Endometrial microvascular endothelial cells (primary cell): ENCODE measurements around the gene FSIP1. TPM values are rescaled to one million over a fixed set of nuclear protein-coding genes. Genes with fewer than 3 reads are reported as not detected.
"Not testable (repeated sequence)": the region's sequence is repeated elsewhere in the genome, so short reads cannot be mapped to it uniquely, and the experiment has no call there.

Experiments
- in situ Hi-C: cut with HindIII; loops from 2 replicates; pipeline ENCODE4 v1.10.0; 2017; ENCODE audit warnings: low sequenced_read_pairs, low pct_unique_long_range_greater_than_20kb; ENCODE audit errors: inconsistent ontology term
- total RNA-seq: library from RNA; depleted of rRNA; stranded (reverse); fragments of >200 nt; gene quantifications from one replicate; pipeline ENCODE4 v1.2.3, GENCODE V29; 2015; ENCODE audit errors: inconsistent ontology term

The FSIP1 gene
- total RNA-seq, result 0.09 TPM

DNA sequence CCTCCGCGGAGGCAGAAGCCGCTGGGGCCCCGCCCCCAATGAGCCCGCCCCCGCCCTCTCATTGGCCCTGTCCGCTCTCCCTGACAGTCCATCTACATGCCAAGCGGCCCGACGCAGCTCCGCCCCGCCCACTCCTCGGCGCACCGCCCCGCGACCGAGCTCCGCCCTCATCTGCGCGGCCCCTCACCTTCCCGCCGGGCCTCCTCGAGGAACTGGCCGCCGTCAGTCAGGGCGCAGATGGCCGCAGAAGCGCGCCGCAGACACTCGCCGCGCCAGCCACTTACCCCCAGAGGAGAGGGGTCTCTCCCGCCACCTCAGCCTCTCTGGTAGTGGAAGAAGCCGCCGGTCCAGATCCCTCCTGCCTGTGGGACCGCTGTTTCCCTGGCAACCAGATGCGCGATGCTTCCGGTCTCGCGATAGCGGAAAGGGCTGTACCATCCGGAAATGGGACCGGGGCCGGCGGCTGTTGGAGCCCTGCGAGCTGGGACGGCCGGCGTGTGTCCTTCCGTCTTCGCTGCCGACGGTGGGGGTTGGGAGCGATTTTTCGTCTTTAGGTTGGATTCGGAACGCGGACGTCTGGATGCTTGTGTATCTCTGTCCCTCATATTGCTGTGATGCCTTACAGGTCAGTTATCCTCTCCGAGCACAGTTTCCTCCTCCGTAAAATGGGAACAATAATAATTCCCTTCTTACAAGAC lies at the start of gene FSIP1:
Gene FSIP1, minus strand, starts transcription at position 401 of the 698 bp plus-strand sequence. CDS start 6,317 bp downstream, outside the sequence.
- in situ Hi-C loops, result no loop called here

DNA sequence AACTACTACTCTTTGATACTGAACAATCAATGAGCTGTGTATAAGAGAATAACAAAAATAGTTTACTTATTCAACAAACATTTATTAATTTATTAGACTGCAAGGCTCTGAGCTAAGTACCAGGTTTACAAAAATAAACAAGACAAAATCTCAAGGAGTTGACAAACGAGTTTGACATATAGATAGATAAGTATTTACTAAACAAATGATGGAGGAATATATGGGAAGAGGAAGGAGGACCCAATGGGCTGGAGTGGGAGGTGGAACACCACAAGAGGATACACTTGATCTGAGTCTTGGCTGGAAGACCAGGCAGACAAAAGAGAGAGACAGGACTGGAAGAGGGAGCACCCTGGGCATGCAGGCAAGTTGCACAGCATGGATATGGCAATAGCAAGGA lies 47.5 kb upstream of the FSIP1 start:
- in situ Hi-C loops, result no loop called here

- in situ Hi-C loops, result no loop called here
Observed at GRCh38 chr15:39828374-39828931, 45.8 kb upstream of the FSIP1 start.

DNA sequence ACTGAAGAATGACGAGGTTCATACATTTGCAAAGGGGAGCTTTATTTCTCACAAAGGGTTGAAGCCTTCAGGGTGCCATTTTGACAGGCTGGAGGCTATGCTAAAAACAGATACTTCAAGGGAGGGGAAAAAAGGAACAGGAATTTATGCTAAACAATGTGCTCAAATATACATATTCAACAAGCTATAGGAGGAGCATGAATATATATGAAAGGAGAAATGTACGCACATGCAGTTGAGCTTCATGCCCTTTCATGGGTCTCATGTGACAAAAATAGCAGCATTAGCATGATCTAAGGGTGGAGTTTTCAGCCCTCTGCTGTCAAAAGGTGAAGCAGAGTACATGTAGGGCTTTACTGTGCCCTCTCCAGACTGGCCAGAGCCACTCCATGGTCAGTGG lies 44.3 kb upstream of the FSIP1 start:
- in situ Hi-C loops, result no loop called here

- in situ Hi-C loops, result no loop called here
Observed at GRCh38 chr15:39823634-39824033, 41.0 kb upstream of the FSIP1 start.

GRCh38 chr15:39820050-39820602 lies 37.5 kb upstream of the FSIP1 start:
- in situ Hi-C loops, result no loop called here

GRCh38 chr15:39819533-39819932 lies 36.9 kb upstream of the FSIP1 start:
- in situ Hi-C loops, result no loop called here

GRCh38 chr15:39817892-39818291 lies 35.3 kb upstream of the FSIP1 start:
- in situ Hi-C loops, result no loop called here

DNA sequence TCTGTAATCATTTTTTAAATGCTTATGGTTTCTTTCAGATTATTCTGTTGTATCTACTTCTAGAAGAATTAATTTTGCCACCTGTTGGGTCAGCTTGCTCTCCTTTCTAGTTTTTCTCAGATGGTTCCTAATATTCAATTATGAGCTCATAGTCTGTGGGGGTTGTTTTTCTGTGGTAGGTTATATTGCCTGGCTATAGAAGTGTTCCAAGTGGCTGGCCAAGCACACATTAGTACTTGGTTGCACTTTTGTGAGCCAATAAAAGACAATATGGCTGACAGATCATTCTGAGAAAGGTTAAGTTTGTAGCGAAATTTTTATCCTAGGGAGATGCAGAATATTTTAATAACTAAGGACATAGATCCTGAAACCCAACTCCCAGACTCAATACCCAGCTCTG lies 31.8 kb upstream of the FSIP1 start:
- in situ Hi-C loops, result no loop called here

GRCh38 chr15:39812651-39813050 lies 30.0 kb upstream of the FSIP1 start:
- in situ Hi-C loops, result not testable (repeated sequence)

- in situ Hi-C loops, result no loop called here
Observed at GRCh38 chr15:39808909-39809308, 26.3 kb upstream of the FSIP1 start.

- in situ Hi-C loops, result no loop called here
Observed at GRCh38 chr15:39807791-39808190, 25.1 kb upstream of the FSIP1 start.

GRCh38 chr15:39804026-39804425 lies 21.4 kb upstream of the FSIP1 start:
- in situ Hi-C loops, result no loop called here

GRCh38 chr15:39803016-39803415 lies 20.4 kb upstream of the FSIP1 start:
- in situ Hi-C loops, result no loop called here

GRCh38 chr15:39801641-39802309 lies 19.1 kb upstream of the FSIP1 start:
- in situ Hi-C loops, result no loop called here

DNA sequence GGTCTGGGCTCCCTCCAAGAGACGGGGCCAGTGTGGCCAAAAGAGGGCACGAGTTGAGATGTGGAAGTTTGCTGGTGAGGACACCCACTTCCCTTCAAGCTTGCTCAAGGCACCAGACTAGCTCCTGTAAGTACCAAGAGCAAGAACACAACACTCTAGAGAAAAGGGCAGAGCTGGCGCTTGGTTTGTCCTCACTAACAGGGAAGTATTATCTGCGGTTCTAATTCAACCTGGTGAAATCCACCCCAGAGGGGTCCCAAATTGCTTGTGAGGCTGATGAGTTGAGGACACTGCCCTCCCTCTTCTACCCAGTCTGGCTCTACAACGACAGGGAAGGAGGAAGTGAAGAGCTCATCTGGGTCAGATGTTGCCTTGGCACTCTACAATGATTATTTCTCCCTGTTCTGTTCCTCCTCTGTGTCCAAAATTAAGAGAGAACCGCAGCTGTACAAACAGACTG lies 16.9 kb upstream of the FSIP1 start:
- in situ Hi-C loops, result no loop called here

GRCh38 chr15:39798382-39798781 lies 15.7 kb upstream of the FSIP1 start:
- in situ Hi-C loops, result no loop called here

DNA sequence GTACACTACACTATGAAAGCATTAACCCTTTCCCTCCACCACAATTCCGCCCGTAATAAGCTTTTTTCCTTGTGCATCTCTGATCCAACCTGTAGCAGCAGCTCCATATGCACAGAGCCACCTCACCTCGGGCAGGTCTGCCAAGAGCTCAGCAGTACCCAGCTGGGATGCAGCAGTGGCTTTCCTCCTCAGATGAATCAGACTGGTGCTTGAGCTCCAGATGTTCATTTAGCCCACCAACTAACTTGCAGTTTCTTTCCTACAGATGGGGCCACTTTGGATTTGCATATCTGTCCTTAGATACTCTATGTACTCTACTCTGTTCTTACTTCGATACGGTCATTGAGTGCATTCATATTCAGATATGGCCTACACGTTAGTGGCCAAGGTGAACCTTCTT lies 14.8 kb upstream of the FSIP1 start:
- in situ Hi-C loops, result no loop called here

DNA sequence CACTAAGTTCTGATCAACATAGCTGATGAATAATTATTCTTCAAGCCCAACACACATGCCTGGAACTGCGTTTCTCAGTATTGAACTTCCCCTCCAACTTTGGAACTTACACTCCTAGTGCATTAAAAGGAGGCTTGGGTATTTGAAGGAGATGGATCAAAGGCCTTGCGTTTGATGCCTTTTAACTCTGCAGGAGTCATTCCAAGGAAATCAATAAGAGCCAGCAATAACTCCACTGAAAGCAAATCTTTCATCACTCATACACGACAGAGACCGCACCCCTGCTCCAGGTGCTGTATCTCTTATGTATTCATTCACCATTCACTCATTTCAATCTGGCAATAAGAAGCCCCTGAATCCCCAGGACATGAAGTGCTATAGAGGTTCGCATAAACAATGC lies 14.0 kb upstream of the FSIP1 start:
- in situ Hi-C loops, result no loop called here

DNA sequence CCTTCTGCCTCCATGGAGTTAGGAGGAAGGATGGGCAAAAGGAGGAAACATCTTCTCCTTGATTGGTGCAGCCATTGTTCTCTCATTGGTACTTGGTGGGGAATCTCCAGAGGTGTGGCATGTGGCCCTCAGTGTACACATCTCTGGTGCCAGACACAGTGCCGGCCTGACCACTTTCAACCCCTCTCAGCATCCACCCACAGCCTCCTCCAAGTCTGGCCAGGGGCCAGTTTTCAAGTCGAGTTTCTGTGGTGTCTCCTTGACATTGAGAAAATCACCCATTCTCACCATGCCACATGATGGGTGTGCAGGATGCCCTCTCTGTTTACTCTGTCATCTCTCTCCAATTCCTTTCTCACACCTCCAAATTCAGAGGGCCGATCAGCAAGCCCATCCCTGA lies 12.8 kb upstream of the FSIP1 start:
- in situ Hi-C loops, result no loop called here
